Muscle of leg (tissue), 11 donors: ENCODE data around the gene USP48. TPM values are rescaled to one million over a fixed set of nuclear protein-coding genes. Genes with fewer than 3 reads are reported as not detected.

Experiments
- DNase-seq: peaks from one replicate; pipeline ENCODE4 v3.0.0; 2013
- H3K27ac ChIP-seq: one replicate; pipeline ENCODE4 v1.5.1; 2013; ENCODE audit warnings: mild to moderate bottlenecking, low read length, control low read depth
- H3K27me3 ChIP-seq: one replicate; pipeline ENCODE4 v1.6.1; 2013; ENCODE audit warnings: low read length; ENCODE audit not compliant: control insufficient read depth, insufficient read depth
- H3K36me3 ChIP-seq: one replicate; pipeline ENCODE4 v1.6.1; 2013; ENCODE audit warnings: low read length; ENCODE audit not compliant: control insufficient read depth, insufficient read depth
- H3K4me1 ChIP-seq: one replicate; pipeline ENCODE4 v1.6.1; 2013; ENCODE audit warnings: low read length; ENCODE audit not compliant: control insufficient read depth, insufficient read depth
- H3K4me3 ChIP-seq: one replicate; pipeline ENCODE4 v1.5.1; 2013; ENCODE audit warnings: low read length, control low read depth
- H3K9me3 ChIP-seq: replicated peaks from 2 replicates; pipeline ENCODE4 v1.6.1; 2013; ENCODE audit warnings: low read depth, low read length; ENCODE audit not compliant: control insufficient read depth
- WGBS: methylation state at CpG from one replicate; pipeline ENCODE4 v1.1.5; 2013; ENCODE audit warnings: missing lambda C conversion rate; ENCODE audit not compliant: insufficient coverage; 5-methylcytosine and 5-hydroxymethylcytosine counted together
- polyA plus RNA-seq, 8 donors: library from polyadenylated mRNA; unstranded; fragments of 120-200 nt; gene quantifications; one replicate each; pipeline versions ENCODE4 v1.2.1 to v1.2.3, GENCODE V29; 2013; ENCODE audit warnings: inconsistent platforms in 1 of 8, low replicate concordance in 1 of 8; ENCODE audit not compliant: insufficient read length in 8 of 8, insufficient read depth in 1 of 8
- total RNA-seq: library from RNA; stranded (reverse); fragments of 120-200 nt; gene quantifications from one replicate; pipeline ENCODE4 v1.2.4, GENCODE V29; 2013

The USP48 gene
- total and polyA plus RNA-seq, 9 donors, result 29.3 to 56.6 (median 43.3) TPM

- Histone ChIP-seq H3K27ac (no peak overlapping the region), H3K4me3 (no peak overlapping the region), H3K4me1 (peaks cover 14% of the 10 kb centered on the region), H3K9me3 (no peaks in the 10 kb centered on the region), H3K27me3 (peaks cover 69% of the 10 kb centered on the region), H3K36me3 (no peaks in the 10 kb centered on the region)
- DNase-seq, result no peak
- WGBS, result 50% methylated on average over 6 of the region's 8 CpGs
Observed at GRCh38 chr1:21665711-21666575, 117.0 kb downstream of the USP48 start.

- 83% methylated on average over 1 of the region's 10 CpGs for WGBS
- Histone ChIP-seq H3K9me3 (no peaks in the 10 kb centered on the region), H3K27ac (no peak overlapping the region), H3K36me3 (no peaks in the 10 kb centered on the region), H3K27me3 (peaks cover 68% of the 10 kb centered on the region), H3K4me1 (peaks cover 13% of the 10 kb centered on the region), H3K4me3 (no peak overlapping the region)
- DNase-seq, result no peak
Observed at GRCh38 chr1:21664806-21665588, 118.0 kb downstream of the USP48 start.

- H3K36me3 ChIP-seq, result no peaks in the 10 kb centered on the region
- 67% methylated on average over 11 of the region's 16 CpGs for WGBS
- DNase-seq, result no peak
- H3K4me1 ChIP-seq, result peaks cover 8% of the 10 kb centered on the region
- H3K27ac ChIP-seq, result no peak overlapping the region
- no peak overlapping the region for H3K4me3 ChIP-seq
- peaks cover 67% of the 10 kb centered on the region for H3K27me3 ChIP-seq
- H3K9me3 ChIP-seq, result no peaks in the 10 kb centered on the region
Observed at GRCh38 chr1:21663951-21664805, 118.8 kb downstream of the USP48 start.

- Histone ChIP-seq H3K36me3 (no peaks in the 10 kb centered on the region), H3K27me3 (peaks cover 60% of the 10 kb centered on the region), H3K9me3 (no peaks in the 10 kb centered on the region), H3K4me1 (peaks cover 3% of the 10 kb centered on the region), H3K27ac (no peak overlapping the region), H3K4me3 (no peak overlapping the region)
- WGBS, result 84% methylated on average over 6 of the region's 11 CpGs
- DNase-seq, result no peak
Observed at GRCh38 chr1:21663248-21663950, 119.5 kb downstream of the USP48 start.

GRCh38 chr1:21662426-21663247 is 120.3 kb downstream of the USP48 start:
- Histone ChIP-seq H3K4me3 (no peak overlapping the region), H3K27me3 (peaks cover 53% of the 10 kb centered on the region), H3K9me3 (no peaks in the 10 kb centered on the region), H3K36me3 (no peaks in the 10 kb centered on the region), H3K4me1 (peaks cover 2% of the 10 kb centered on the region), H3K27ac (no peak overlapping the region)
- no CpG with 5 or more reads among the region's 6 CpGs for WGBS
- no peak for DNase-seq

GRCh38 chr1:21661886-21662285 is 121.1 kb downstream of the USP48 start:
- Histone ChIP-seq H3K4me3 (no peak overlapping the region), H3K27me3 (peaks cover 48% of the 10 kb centered on the region), H3K36me3 (no peaks in the 10 kb centered on the region), H3K4me1 (peaks cover 2% of the 10 kb centered on the region), H3K27ac (no peak overlapping the region), H3K9me3 (no peaks in the 10 kb centered on the region)
- WGBS, result 67% methylated on average over 3 of the region's 5 CpGs
- DNase-seq, result no peak

GRCh38 chr1:21659924-21660326 is 123.0 kb downstream of the USP48 start:
- 66% methylated on average over 3 of the region's 4 CpGs for WGBS
- Histone ChIP-seq H3K27ac (no peak overlapping the region), H3K9me3 (no peaks in the 10 kb centered on the region), H3K27me3 (peaks cover 38% of the 10 kb centered on the region), H3K36me3 (no peaks in the 10 kb centered on the region), H3K4me1 (peaks cover 2% of the 10 kb centered on the region), H3K4me3 (no peak overlapping the region)
- no peak for DNase-seq

- H3K9me3 ChIP-seq, result no peaks in the 10 kb centered on the region
- no peak overlapping the region for H3K27ac ChIP-seq
- peaks cover 2% of the 10 kb centered on the region for H3K4me1 ChIP-seq
- H3K36me3 ChIP-seq, result no peaks in the 10 kb centered on the region
- H3K4me3 ChIP-seq, result no peak overlapping the region
- peaks cover 38% of the 10 kb centered on the region for H3K27me3 ChIP-seq
- DNase-seq, result peak; percentile 70
- 1% methylated on average over 59 of the region's 64 CpGs for WGBS
Observed at GRCh38 chr1:21659099-21659923, 123.6 kb downstream of the USP48 start.
